Measurements from ENCODE around the gene ANKLE2.
A peak's percentile ranks its signal among the peaks of the same experiment; 100 is the strongest.

Gene ANKLE2

DNA sequence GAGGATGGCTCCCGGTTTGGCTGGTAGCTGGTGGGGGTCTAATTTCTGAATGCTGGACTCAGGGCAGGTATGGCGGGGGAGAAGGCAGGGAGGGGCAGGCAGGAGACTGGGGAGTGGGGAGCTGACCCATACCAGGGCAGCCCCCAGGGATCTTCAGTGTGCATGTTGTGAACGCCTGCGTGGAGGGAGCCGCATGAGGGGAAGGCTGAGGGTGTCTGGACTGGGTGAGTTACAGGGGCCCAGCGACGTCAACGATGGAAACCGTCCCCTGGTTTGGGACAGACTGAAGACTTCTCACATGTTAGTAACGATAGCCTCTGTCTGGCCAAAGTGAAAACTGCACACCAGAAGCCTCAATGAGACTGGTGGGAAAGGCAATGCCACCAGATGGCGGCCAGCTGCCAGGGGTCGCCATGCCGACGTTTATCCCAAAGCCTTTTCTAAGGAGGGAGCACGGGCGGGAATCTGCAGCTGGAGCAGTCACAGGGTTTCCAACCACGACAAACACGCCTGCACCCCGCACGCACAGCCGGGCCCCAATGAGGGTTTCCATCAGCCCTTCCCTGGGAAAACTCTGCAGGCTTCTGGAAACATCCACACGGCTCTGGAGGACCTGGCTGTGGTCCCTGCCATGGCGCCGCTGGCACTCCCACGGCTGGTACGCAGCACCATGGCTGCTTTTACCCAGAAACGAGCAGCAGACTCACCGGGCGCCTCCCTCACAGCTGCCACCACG is 37.0 kb downstream of the ANKLE2 start:
- Histone ChIP-seq H2BK120ac (ENCODE audit: insufficient read depth, low read length, poor library complexity) (no peak overlapping the region), H3K9me3 (ENCODE audit: insufficient read depth, low read depth, low read length) (peaks cover 2% of the 10 kb centered on the region), H3K4me2 (ENCODE audit: low read length) (no peak overlapping the region), H3K4me1 (ENCODE audit: control insufficient read depth in 1 of 2, insufficient read depth in 2 of 2, low read length in 2 of 2) (no peaks in the 10 kb centered on the region), H3K9ac (ENCODE audit: low read length) (no peak overlapping the region), H2AK5ac (ENCODE audit: low read length) (no peak overlapping the region), H3K4ac (ENCODE audit: low read depth, low read length) (no peak overlapping the region), H3K27ac (ENCODE audit: low read depth, low read length) (no peak overlapping the region), H4K8ac (ENCODE audit: low read depth, low read length) (no peak overlapping the region), H4K12ac (ENCODE audit: low read depth, low read length) (no peak overlapping the region), H3K23ac (ENCODE audit: low read length) (no peak overlapping the region), H3K18ac (ENCODE audit: low read length) (no peak overlapping the region), H3K27me3 (ENCODE audit: insufficient read depth, low read length) (no peaks in the 10 kb centered on the region), H2BK5ac (ENCODE audit: low read depth, low read length, poor library complexity) (no peak overlapping the region), H3K14ac (ENCODE audit: low read length) (no peak overlapping the region), H2AFZ (ENCODE audit: insufficient read depth, low read length, poor library complexity) (no peak overlapping the region), H3K79me1 (ENCODE audit: low read length) (no peaks in the 10 kb centered on the region), H3K36me3 (ENCODE audit: control insufficient read depth in 1 of 2, insufficient read depth in 2 of 2, low read length in 2 of 2) (peaks cover 73 to 78% of the 10 kb centered on the region in 2 experiments), H2BK12ac (ENCODE audit: low read length) (no peak overlapping the region), H3K4me3 (ENCODE audit: low read depth, low read length) (no peak overlapping the region), H3K79me2 (ENCODE audit: control insufficient read depth, insufficient read depth, low read length, poor library complexity) (no peaks in the 10 kb centered on the region), H4K91ac (ENCODE audit: low read depth, low read length) (no peak overlapping the region)
- DNase-seq: no peak
- WGBS (ENCODE audit: extremely low coverage, insufficient coverage, insufficient read length): no CpG with 5 or more reads among the region's 30 CpGs

DNA sequence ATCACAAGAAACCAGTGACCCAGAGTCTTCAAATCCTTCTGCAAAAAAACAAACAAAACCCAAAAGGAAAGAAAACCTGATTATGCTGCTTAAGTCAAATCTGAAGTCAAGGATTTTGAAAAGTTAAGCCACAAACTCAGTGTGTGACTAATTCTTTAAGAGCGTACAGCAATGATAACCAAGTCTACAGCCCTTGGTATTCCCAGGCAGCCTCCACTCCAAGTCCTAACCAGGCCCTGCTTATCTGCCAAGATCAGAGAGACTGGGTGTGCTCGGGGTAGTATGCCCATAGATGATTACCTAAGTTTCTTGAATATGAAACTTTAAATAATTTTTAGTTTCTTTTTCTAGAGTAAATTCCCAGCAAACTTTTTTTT is 37.9 kb downstream of the ANKLE2 start:
- DNase-seq: no peak
- no peak overlapping the region for H4K8ac ChIP-seq (ENCODE audit: low read depth, low read length)
- H3K9me3 ChIP-seq (ENCODE audit: insufficient read depth, low read depth, low read length): peaks cover 2% of the 10 kb centered on the region
- no peaks in the 10 kb centered on the region for H3K79me1 ChIP-seq (ENCODE audit: low read length)
- no peak overlapping the region for H2AFZ ChIP-seq (ENCODE audit: insufficient read depth, low read length, poor library complexity)
- no peak overlapping the region for H2BK120ac ChIP-seq (ENCODE audit: insufficient read depth, low read length, poor library complexity)
- H3K27me3 ChIP-seq (ENCODE audit: insufficient read depth, low read length): no peaks in the 10 kb centered on the region
- no peak overlapping the region for H3K23ac ChIP-seq (ENCODE audit: low read length)
- H3K14ac ChIP-seq (ENCODE audit: low read length): no peak overlapping the region
- H3K36me3 ChIP-seq (ENCODE audit: control insufficient read depth in 1 of 2, insufficient read depth in 2 of 2, low read length in 2 of 2): peaks cover 79 to 80% of the 10 kb centered on the region in 2 experiments
- no peak overlapping the region for H3K4ac ChIP-seq (ENCODE audit: low read depth, low read length)
- H3K9ac ChIP-seq (ENCODE audit: low read length): no peak overlapping the region
- no peak overlapping the region for H4K91ac ChIP-seq (ENCODE audit: low read depth, low read length)
- H3K4me2 ChIP-seq (ENCODE audit: low read length): no peak overlapping the region
- H3K27ac ChIP-seq (ENCODE audit: low read depth, low read length): no peak overlapping the region
- no peaks in the 10 kb centered on the region for H3K4me1 ChIP-seq (ENCODE audit: control insufficient read depth in 1 of 2, insufficient read depth in 2 of 2, low read length in 2 of 2)
- H2BK12ac ChIP-seq (ENCODE audit: low read length): no peak overlapping the region
- no CpG with 5 or more reads among the region's 2 CpGs for WGBS (ENCODE audit: extremely low coverage, insufficient coverage, insufficient read length)
- H4K12ac ChIP-seq (ENCODE audit: low read depth, low read length): no peak overlapping the region
- H2BK5ac ChIP-seq (ENCODE audit: low read depth, low read length, poor library complexity): no peak overlapping the region
- no peak overlapping the region for H2AK5ac ChIP-seq (ENCODE audit: low read length)
- no peaks in the 10 kb centered on the region for H3K79me2 ChIP-seq (ENCODE audit: control insufficient read depth, insufficient read depth, low read length, poor library complexity)
- no peak overlapping the region for H3K4me3 ChIP-seq (ENCODE audit: low read depth, low read length)
- H3K18ac ChIP-seq (ENCODE audit: low read length): no peak overlapping the region

DNA sequence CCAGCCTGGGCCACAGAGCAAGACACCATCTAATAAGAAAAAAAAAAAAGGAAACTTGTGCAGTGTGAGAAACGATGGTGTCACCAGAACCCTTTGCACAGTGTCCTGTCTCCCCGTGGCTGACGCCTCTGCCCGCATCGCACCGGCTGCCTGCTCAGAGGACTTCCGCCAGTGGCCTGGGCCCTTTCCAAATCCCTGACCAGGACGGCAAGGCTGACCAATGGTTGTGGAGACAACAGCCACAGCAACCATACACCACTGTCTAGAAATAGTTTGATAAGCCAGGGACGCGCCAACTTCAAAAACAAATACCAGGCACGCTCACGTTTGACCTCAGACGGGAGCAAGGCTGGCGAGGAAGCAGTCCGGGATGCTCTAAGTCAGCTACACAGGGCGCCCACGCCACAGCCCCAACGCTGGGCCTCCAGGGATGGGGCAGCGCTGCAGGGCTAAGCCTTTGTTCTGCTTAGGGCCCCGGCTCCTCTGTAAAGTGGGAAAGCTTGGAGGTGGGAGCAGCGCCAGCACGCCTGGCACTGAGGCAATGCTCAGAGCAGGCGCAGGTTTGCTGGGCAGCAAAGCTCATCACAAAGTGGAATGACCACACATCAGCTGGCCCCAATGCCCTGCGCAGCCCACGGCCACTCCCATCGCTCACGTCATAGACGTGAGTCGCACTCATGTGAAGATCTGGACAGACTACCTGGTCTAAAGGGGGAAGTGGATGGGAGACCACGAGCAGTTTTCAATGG is 38.4 kb downstream of the ANKLE2 start:
- H4K12ac ChIP-seq (ENCODE audit: low read depth, low read length): no peak overlapping the region
- no CpG with 5 or more reads among the region's 30 CpGs for WGBS (ENCODE audit: extremely low coverage, insufficient coverage, insufficient read length)
- H3K4me2 ChIP-seq (ENCODE audit: low read length): no peak overlapping the region

DNA sequence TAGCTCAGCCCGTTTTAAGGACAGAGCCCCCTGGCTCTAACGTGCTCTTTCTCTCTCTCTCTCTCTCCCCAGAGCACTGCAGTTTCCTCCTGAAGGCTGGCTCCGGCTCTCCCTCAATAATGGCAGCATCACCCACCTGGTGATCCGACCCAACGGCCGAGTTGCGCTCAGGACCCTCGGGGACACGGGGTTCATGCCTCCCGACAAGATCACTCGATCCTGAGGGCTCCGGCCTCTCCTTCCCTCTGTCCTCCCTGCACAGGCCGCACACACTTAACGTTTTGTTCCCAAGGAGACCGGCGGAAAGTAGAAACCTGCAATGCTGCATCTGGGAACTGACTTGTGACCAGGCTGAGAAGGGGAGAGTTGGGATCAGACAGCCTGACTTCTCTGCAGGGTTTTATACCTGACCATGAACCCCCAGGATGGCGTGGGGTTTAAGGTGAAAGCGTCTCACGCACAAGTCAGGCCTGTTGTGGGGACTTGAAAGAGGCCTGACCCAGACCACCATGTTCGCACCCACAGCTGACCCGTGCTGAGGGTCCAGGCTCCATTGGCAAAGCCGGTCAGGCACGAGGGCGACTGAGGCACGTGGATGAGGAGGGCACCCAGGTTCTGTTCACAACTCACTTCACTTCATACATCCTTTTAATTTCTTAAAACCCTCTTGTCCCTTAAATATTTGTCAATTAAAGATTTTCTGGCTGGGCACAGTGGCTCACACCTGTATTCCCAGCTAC is 40.9 kb downstream of the ANKLE2 start:
- no peak overlapping the region for H2BK120ac ChIP-seq (ENCODE audit: insufficient read depth, low read length, poor library complexity)
- no peaks in the 10 kb centered on the region for H3K27me3 ChIP-seq (ENCODE audit: insufficient read depth, low read length)
- no peak overlapping the region for H3K4me2 ChIP-seq (ENCODE audit: low read length)
- H3K27ac ChIP-seq (ENCODE audit: low read depth, low read length): no peak overlapping the region
- H2AFZ ChIP-seq (ENCODE audit: insufficient read depth, low read length, poor library complexity): no peak overlapping the region
- no CpG with 5 or more reads among the region's 25 CpGs for WGBS (ENCODE audit: extremely low coverage, insufficient coverage, insufficient read length)
- no peak overlapping the region for H3K23ac ChIP-seq (ENCODE audit: low read length)
- H3K36me3 ChIP-seq (ENCODE audit: control insufficient read depth in 1 of 2, insufficient read depth in 2 of 2, low read length in 2 of 2): peaks cover 76 to 77% of the 10 kb centered on the region in 2 experiments
- no peak overlapping the region for H3K14ac ChIP-seq (ENCODE audit: low read length)
- no peaks in the 10 kb centered on the region for H3K4me1 ChIP-seq (ENCODE audit: control insufficient read depth in 1 of 2, insufficient read depth in 2 of 2, low read length in 2 of 2)
- H4K91ac ChIP-seq (ENCODE audit: low read depth, low read length): no peak overlapping the region
- no peak overlapping the region for H2BK12ac ChIP-seq (ENCODE audit: low read length)
- no peaks in the 10 kb centered on the region for H3K79me2 ChIP-seq (ENCODE audit: control insufficient read depth, insufficient read depth, low read length, poor library complexity)
- H3K79me1 ChIP-seq (ENCODE audit: low read length): no peaks in the 10 kb centered on the region
- no peak overlapping the region for H2BK5ac ChIP-seq (ENCODE audit: low read depth, low read length, poor library complexity)
- no peak overlapping the region for H3K18ac ChIP-seq (ENCODE audit: low read length)
- H3K4ac ChIP-seq (ENCODE audit: low read depth, low read length): no peak overlapping the region
- H3K9ac ChIP-seq (ENCODE audit: low read length): peak overlapping the region; percentile 12
- no peak overlapping the region for H4K12ac ChIP-seq (ENCODE audit: low read depth, low read length)
- DNase-seq: no peak
- no peak overlapping the region for H4K8ac ChIP-seq (ENCODE audit: low read depth, low read length)
- H3K9me3 ChIP-seq (ENCODE audit: insufficient read depth, low read depth, low read length): no peaks in the 10 kb centered on the region
- H2AK5ac ChIP-seq (ENCODE audit: low read length): no peak overlapping the region
- no peak overlapping the region for H3K4me3 ChIP-seq (ENCODE audit: low read depth, low read length)

More for the DNA sequence above, 38.4 kb downstream of the ANKLE2 start:
- H3K14ac ChIP-seq (ENCODE audit: low read length): no peak overlapping the region
- H3K4ac ChIP-seq (ENCODE audit: low read depth, low read length): no peak overlapping the region
- H3K4me1 ChIP-seq (ENCODE audit: control insufficient read depth in 1 of 2, insufficient read depth in 2 of 2, low read length in 2 of 2): no peaks in the 10 kb centered on the region
- H3K36me3 ChIP-seq (ENCODE audit: control insufficient read depth in 1 of 2, insufficient read depth in 2 of 2, low read length in 2 of 2): peaks cover 76 to 79% of the 10 kb centered on the region in 2 experiments
- H3K9me3 ChIP-seq (ENCODE audit: insufficient read depth, low read depth, low read length): no peaks in the 10 kb centered on the region
- no peak overlapping the region for H2BK120ac ChIP-seq (ENCODE audit: insufficient read depth, low read length, poor library complexity)
- no peak overlapping the region for H2AK5ac ChIP-seq (ENCODE audit: low read length)
- no peak overlapping the region for H4K91ac ChIP-seq (ENCODE audit: low read depth, low read length)
- H3K27ac ChIP-seq (ENCODE audit: low read depth, low read length): no peak overlapping the region
- no peak overlapping the region for H2BK12ac ChIP-seq (ENCODE audit: low read length)
- no peaks in the 10 kb centered on the region for H3K79me1 ChIP-seq (ENCODE audit: low read length)
- no peak overlapping the region for H3K18ac ChIP-seq (ENCODE audit: low read length)
- no peak for DNase-seq
- no peak overlapping the region for H2AFZ ChIP-seq (ENCODE audit: insufficient read depth, low read length, poor library complexity)
- H3K23ac ChIP-seq (ENCODE audit: low read length): no peak overlapping the region
- H3K9ac ChIP-seq (ENCODE audit: low read length): no peak overlapping the region
- no peak overlapping the region for H2BK5ac ChIP-seq (ENCODE audit: low read depth, low read length, poor library complexity)
- H3K4me3 ChIP-seq (ENCODE audit: low read depth, low read length): no peak overlapping the region
- no peak overlapping the region for H4K8ac ChIP-seq (ENCODE audit: low read depth, low read length)
- no peaks in the 10 kb centered on the region for H3K79me2 ChIP-seq (ENCODE audit: control insufficient read depth, insufficient read depth, low read length, poor library complexity)
- H3K27me3 ChIP-seq (ENCODE audit: insufficient read depth, low read length): no peaks in the 10 kb centered on the region

All from trophoblast cell (in vitro differentiated cells and primary cell).